Gastroesophageal sphincter (tissue), 3 donors: Measurements from ENCODE around the gene PPP1R13B.

Source experiments
- CTCF ChIP-seq, 4 experiments: fragments of 200-600 bp in 2 of 4; fragments of 450-650 bp in 2 of 4; sonication (generic) in 1 of 4; IDR thresholded peaks; one replicate each; pipeline ENCODE4 v1.5.1; 2017 to 2019; ENCODE audit warnings: antibody characterized with exemption in 4 of 4, mild to moderate bottlenecking in 2 of 4, moderate library complexity in 2 of 4
- EP300 ChIP-seq: sonication (generic); formaldehyde crosslinking; IDR thresholded peaks from one replicate; pipeline ENCODE4 v1.6.1; 2017; ENCODE audit warnings: antibody characterized with exemption, mild to moderate bottlenecking

GRCh38 chr14:103702497-103703432 is 144.6 kb downstream of the PPP1R13B start:
- TF ChIP-seq CTCF (IDR thresholded peaks at IDR 0.05) = no peak
- TF ChIP-seq EP300 = no peak
